GM06990 (cell line): ENCODE data around the gene CERS6.
A peak's percentile ranks its signal among the peaks of the same experiment; 100 is the strongest.

Source experiments
- DNase-seq: peaks from one replicate; pipeline ENCODE4 v3.0.0-alpha.2; 2011; ENCODE audit not compliant: insufficient read length; ENCODE audit errors: extremely low read depth
- H3K27me3 ChIP-seq: replicated peaks from 2 replicates; pipeline ENCODE4 v1.6.0; 2011; ENCODE audit warnings: low read length; ENCODE audit not compliant: control insufficient read depth, insufficient read depth
- H3K36me3 ChIP-seq: 2 replicates; pipeline ENCODE4 v1.5.1; 2011; ENCODE audit warnings: low read length; ENCODE audit not compliant: control insufficient read depth, insufficient read depth
- H3K4me3 ChIP-seq: replicated peaks from 2 replicates; pipeline ENCODE4 v1.5.1; 2011; ENCODE audit warnings: low read depth, mild to moderate bottlenecking, control low read depth, low read length
- TF ChIP-seq, protein P1 (sequence below): IDR thresholded peaks from 2 replicates; pipeline ENCODE4 v1.5.1; 2011; ENCODE audit warnings: low read length, control low read depth, mild to moderate bottlenecking, inconsistent platforms; ENCODE audit not compliant: insufficient read depth, poor library complexity, severe bottlenecking

Gene CERS6

GRCh38 chr2:168589236-168590211 is 133.5 kb downstream of the CERS6 start:
- no peaks in the 10 kb centered on the region for H3K36me3 ChIP-seq
- TF ChIP-seq, protein P1, sequence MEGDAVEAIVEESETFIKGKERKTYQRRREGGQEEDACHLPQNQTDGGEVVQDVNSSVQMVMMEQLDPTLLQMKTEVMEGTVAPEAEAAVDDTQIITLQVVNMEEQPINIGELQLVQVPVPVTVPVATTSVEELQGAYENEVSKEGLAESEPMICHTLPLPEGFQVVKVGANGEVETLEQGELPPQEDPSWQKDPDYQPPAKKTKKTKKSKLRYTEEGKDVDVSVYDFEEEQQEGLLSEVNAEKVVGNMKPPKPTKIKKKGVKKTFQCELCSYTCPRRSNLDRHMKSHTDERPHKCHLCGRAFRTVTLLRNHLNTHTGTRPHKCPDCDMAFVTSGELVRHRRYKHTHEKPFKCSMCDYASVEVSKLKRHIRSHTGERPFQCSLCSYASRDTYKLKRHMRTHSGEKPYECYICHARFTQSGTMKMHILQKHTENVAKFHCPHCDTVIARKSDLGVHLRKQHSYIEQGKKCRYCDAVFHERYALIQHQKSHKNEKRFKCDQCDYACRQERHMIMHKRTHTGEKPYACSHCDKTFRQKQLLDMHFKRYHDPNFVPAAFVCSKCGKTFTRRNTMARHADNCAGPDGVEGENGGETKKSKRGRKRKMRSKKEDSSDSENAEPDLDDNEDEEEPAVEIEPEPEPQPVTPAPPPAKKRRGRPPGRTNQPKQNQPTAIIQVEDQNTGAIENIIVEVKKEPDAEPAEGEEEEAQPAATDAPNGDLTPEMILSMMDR, result no peak
- no peak for DNase-seq
- no peaks in the 10 kb centered on the region for H3K27me3 ChIP-seq
- H3K4me3 ChIP-seq, result no peak overlapping the region

GRCh38 chr2:168592181-168592831 is 136.2 kb downstream of the CERS6 start:
- H3K36me3 ChIP-seq, result no peaks in the 10 kb centered on the region
- TF ChIP-seq, protein P1, result no peak
- DNase-seq, result no peak
- H3K4me3 ChIP-seq, result no peak overlapping the region
- H3K27me3 ChIP-seq, result no peaks in the 10 kb centered on the region

DNA sequence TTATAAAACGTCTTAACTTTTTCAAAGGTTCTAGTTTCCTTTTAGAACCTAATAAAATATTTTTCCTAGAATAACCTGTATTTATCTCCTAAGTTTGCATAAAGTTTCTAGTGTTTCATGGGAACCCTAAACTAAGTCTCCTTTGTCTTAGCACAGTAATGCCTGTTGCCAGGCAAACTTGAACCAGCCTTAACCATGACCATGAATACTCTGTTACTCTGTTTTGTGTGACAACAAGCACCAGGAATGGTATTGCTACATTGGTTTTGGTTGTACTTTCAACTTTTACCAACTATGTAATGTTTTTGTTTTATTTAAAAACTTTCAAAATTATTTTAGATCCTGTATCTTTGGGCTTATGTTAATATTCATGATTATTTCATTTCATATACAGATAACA is 137.6 kb downstream of the CERS6 start:
- H3K36me3 ChIP-seq, result no peaks in the 10 kb centered on the region
- H3K4me3 ChIP-seq, result no peak overlapping the region
- TF ChIP-seq, protein P1, result no peak
- no peak for DNase-seq
- no peaks in the 10 kb centered on the region for H3K27me3 ChIP-seq

DNA sequence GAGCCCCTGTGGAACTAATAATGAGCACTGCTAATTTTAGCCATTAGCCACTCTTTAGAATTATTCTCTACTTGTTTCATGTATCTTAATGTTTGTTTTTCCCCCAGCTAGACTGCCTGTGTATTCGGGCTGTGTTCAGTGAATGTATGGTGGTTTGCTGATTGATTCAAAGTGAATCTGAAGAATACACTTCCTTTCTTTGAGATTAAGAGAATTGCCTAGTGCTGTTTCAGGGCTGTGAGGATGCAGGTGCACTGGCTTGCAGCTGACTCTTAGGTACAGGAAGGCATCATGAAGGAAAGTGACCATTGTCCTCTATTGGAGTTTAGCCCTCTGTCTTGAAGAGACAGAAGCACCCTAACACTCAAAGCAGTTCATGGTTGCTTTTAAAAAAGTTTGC is 138.7 kb downstream of the CERS6 start:
- TF ChIP-seq, protein P1, result no peak
- no peaks in the 10 kb centered on the region for H3K36me3 ChIP-seq
- DNase-seq, result peak; percentile 13
- no peaks in the 10 kb centered on the region for H3K27me3 ChIP-seq
- H3K4me3 ChIP-seq, result no peak overlapping the region

DNA sequence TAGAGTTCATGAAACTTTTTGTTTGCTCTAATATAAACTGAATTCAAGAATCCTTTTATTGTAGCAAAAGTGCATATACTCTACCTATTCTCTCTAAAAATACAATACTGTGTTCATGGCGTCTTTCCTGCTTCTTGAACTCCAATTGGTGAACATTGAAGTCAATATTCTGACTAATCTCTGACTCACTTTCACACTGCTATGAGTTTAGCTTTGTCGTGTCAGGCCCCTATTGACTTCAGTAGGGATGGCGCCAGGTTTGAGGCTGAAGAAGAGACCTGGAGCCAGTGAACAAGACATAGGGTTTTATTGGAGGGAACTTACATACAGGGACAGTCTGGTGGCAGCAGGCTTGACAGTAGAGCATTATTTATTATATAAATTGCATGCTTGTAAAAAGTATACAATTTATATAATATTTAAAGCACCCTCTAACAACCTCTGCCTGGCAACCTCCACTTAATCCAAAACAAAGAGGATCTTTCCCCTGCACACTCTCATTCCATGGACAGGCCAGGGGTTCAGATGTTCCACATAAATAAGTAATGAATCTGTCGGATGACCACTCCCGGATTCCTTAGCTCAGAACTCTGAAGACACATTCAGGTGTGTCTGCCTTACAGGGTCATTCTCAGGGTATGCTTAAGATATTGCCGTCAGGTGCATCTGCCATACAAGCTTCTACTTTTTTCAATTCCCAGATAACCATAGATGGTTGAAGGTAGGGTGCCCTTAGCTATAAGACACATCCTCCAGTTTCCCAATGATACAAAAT is 141.0 kb downstream of the CERS6 start:
- Histone ChIP-seq H3K27me3 (no peaks in the 10 kb centered on the region), H3K4me3 (no peak overlapping the region), H3K36me3 (no peaks in the 10 kb centered on the region)
- TF ChIP-seq, protein P1, result no peak
- no peak for DNase-seq
